HG03354 (cell line): ENCODE measurements around the gene P2RX6.
"Not testable (repeated sequence)": the region's sequence is repeated elsewhere in the genome, so short reads cannot be mapped to it uniquely, and the experiment has no call there.

Source experiments
- ATAC-seq: cut with Tn5 transposase; IDR thresholded peaks from one replicate; pipeline ENCODE4 v1.9.1; 2021; ENCODE audit warnings: mild to moderate bottlenecking; ENCODE audit not compliant: unreplicated experiment, poor library complexity, severe bottlenecking

Gene P2RX6

DNA sequence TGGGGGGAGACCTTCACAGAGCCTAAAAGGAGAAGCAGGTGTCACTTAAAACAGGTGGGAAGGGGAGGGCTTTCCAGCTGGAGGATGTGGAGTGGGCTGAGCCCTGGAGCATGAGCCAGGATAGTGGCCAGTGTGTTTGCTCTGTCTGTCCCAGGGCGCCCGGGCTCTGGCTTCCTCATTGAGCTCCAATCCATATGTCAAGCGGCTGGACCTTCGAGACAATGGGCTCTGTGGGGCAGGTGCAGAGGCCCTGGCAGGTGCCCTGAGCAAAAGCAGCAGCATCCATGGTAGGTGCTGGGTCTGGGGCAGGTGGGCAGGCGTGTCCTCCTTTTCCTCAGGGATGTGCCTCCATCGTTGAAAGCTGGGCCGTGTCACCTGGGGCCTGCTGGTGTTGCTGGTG lies 32.8 kb downstream of the P2RX6 start:
- no peak for ATAC-seq

GRCh38 chr22:21048448-21048847 lies 33.5 kb downstream of the P2RX6 start:
- ATAC-seq: not testable (repeated sequence)

DNA sequence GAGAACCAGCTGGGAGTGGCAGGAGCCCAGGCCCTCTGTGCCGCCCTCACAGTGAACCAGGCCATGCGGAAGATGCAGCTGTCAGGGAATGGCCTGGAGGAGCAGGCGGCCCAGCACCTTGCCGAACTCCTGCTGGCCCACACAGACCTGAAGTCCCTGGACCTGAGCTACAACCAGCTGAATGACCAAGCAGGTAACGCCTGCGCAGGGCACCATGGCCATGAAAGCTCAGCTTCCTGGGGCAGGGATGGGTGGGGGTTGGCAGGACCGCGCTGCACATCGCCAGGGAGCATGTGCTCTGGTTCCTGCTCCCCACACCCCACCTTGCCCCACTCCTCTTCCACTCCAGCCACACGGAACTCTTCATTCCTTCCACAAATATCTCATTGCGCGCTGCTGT lies 34.0 kb downstream of the P2RX6 start:
- not testable (repeated sequence) for ATAC-seq

GRCh38 chr22:21051145-21051830 lies 36.3 kb downstream of the P2RX6 start:
- ATAC-seq: no peak

DNA sequence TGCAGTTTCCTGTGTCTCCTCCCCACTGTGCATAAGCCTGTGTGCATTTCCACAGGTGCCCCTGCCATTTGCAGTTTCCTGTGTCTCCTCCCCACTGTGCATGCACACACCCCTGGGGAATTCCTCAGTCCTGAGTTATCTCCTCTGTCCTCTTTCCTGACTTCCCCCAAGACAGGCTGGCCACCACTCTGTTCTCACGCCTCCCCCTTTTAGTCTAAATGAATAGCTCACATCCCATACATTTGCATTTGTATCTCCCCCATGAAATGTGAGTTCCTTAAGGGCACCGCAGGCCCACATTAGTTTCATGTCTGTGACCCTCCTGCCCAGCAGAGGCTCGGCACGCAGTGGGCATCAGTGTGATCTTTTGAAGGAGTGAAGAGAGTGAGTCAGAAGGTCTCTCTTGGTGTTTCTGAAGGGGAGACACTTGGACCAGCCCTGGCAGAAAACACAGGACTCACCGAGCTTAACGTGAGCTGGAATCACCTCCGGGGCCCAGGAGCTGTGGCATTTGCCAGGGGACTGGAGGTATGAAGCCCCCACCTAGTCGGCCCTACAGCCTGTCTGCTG lies 37.0 kb downstream of the P2RX6 start:
- ATAC-seq: no peak

DNA sequence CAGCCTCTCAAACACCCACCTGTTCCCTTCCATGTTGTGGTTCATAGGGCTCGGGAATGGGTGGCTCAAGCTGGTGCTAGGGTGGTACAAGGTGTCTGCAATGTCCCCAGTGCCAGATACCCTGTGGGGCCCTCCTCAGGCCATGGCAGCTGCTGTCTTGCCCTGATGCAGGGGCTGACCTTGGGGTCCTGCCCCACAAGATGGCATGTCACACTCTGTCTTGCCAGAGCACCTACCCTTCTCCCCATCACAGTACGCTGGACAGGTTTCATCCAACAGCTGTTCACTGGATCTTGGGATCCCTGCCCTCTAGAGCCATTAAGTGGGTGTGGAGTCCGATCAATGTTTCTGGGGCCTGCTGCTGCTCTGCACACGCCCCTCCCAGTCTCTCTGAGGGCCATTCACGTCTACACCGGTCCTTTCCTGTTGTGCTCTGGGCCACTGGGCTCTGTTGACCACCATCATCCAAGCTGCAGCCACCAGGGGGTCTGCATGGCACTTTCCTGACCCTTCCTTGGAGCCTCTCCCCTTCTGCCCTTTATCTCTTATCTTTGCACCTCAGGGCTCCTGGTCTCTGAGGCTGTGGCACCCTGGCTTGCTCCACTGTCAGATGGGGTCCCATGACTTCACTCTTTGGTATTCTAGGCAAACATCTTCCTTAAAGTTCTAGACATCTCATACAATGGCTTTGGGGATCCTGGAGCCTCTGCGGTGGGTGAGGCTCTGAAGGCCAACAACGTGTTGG lies 37.9 kb downstream of the P2RX6 start:
- no peak for ATAC-seq

- ATAC-seq: no peak
Measured at GRCh38 chr22:21054046-21054713, 39.2 kb downstream of the P2RX6 start.

DNA sequence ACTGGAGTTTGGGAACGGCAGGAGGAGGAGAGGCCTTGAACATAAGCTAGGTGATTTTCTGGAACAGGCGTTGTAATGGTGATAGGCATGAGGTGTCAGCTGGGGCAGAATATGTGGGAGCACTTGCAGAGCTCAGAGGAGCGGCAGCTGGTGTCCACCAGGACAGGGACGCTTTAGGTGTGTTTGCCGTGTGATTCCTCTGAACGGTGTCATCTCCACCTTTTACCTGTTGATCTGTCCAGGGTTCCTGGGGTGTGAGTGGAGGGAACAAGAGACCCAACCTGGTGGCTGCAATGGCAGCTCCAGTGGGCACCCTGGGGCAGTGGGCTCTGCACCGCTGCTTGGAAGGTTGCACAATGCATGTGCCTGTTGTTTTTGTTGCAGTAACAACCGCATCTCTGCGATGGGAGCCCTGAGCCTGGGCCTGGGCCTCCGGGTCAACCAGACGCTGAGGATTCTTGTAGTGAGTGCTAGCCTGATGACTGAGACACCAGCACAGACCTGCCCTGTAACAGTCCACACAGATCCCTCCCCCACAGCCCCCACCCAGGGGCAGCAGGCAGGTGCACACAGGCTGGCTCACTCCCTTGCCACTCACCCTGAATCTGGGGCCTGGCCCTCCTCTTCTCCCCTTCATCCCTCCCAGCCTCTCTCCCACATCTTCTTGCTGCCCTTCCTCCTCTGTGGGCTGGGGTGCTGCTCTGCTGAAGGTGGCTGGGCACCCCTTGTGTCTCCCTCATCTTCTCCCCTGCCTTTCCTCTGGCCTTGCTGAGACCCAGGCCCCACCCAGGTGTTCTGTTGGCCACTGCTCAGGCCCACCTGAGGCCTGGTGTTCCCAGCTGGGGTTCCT lies 40.0 kb downstream of the P2RX6 start:
- no peak for ATAC-seq

GRCh38 chr22:21055564-21055834 lies 40.5 kb downstream of the P2RX6 start:
- no peak for ATAC-seq

DNA sequence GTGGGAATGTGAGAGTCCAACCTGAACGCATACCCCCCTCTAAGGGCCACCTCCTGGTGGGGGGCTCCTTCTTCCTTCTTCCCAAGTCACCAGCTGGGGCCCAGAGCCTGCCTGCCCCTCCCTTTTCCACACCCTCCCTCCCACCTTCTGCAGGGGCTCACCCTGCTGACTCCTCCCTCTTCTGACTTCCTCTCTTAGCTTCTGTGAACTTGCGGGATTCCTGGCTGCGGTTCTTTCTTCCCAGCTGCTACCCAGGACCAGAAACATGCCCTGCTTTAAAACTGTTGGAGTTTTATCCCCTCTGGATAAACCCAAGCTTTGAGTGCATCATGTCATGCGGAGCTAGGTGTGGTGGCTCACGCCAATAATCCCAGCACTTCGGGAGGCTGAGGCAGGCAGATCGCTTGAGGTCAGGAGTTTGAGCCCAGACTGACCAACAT lies 40.9 kb downstream of the P2RX6 start:
- ATAC-seq: no peak

- not testable (repeated sequence) for ATAC-seq
Measured at GRCh38 chr22:21060363-21060762, 45.4 kb downstream of the P2RX6 start.

DNA sequence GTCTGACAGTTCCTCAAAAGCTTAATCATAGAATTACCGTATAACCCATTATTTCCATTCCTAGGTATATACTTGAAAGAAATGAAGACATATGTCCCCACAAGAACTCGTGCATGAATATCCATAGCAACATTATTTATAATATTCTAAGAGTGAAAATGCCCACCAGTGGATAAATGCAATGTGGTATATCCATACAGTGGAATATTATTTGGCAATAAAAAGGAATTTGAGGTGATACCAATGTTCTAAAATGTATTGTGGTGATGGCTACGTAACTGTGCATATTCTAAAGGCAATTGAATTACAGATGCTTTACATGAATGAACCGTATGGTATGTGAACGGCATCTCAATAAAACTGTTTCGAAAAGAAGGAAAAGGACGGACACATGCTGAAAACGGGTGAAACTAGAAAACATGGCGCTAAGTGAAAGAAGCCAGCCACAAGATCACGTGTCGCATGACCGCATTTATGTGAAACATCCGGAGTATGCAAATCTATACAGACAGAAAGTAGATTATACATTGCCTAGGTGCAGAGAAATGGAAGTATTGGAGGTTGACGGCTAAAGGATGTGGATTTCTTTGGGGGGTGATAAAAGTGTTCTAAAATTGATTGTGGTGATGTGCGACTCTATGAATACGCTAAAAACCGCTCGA lies 46.8 kb downstream of the P2RX6 start:
- not testable (repeated sequence) for ATAC-seq

- ATAC-seq: not testable (repeated sequence)
Measured at GRCh38 chr22:21064425-21064824, 49.5 kb downstream of the P2RX6 start.

- no peak for ATAC-seq
Measured at GRCh38 chr22:21064917-21065864, 50.2 kb downstream of the P2RX6 start.

GRCh38 chr22:21067075-21067900 lies 52.3 kb downstream of the P2RX6 start:
- ATAC-seq: no peak

- no peak for ATAC-seq
Measured at GRCh38 chr22:21067901-21068680, 53.1 kb downstream of the P2RX6 start.
